GM18517 (cell line): ENCODE results near the gene NYAP1.
"Not testable (repeated sequence)": the region's sequence is repeated elsewhere in the genome, so short reads cannot be mapped to it uniquely, and the experiment has no call there.

Source experiments
- ATAC-seq: cut with Tn5 transposase; IDR thresholded peaks from one replicate; pipeline ENCODE4 v1.9.1; 2021; ENCODE audit warnings: mild to moderate bottlenecking, moderate library complexity; ENCODE audit not compliant: unreplicated experiment

NYAP1 gene

GRCh38 chr7:100481466-100481865 is 2.3 kb upstream of the NYAP1 start:
- ATAC-seq = no peak

GRCh38 chr7:100482728-100483089 is 1.0 kb upstream of the NYAP1 start:
- no peak for ATAC-seq

GRCh38 chr7:100483090-100483721 is 521 bp upstream of the NYAP1 start:
- no peak for ATAC-seq

DNA sequence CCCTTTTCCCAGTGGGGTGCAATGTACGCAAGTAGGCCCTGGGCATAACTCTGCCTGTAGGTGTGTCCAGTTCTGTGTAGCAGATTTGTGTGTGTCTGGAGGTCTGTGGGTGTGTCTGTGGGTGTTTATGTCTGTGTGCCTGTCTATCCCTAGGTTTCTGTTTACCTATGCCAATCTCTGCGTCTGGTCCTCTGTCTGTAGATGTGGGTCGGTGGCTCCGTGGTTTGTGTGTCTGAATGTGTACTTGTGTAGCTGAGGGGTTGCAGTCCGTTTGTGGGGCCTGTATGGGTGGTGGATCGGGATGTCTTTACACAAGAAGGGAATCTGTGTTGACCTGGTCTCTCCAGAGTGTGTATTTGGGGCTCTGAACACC is 932 bp downstream of the NYAP1 start:
- ATAC-seq = no peak

DNA sequence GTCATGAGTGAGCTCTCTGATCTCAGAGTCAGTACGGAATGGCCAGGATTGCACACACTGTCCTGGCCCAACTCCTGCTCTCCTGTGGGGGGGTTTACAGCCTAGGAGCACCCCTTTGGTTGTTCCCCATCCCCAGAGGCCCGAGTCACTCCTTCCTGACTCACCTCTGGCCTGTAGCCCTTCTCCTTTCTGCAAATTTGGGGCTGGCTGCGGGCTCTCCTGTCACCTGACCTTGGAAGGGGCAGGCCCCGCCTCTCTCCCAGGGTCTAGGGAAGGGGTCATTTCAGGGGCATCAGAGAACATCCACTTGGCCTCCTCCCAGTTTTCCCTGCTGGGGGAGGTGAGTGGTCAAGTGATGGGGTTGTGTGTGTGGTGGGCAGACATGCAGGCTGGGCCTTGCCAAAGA is 1.7 kb downstream of the NYAP1 start:
- no peak for ATAC-seq

DNA sequence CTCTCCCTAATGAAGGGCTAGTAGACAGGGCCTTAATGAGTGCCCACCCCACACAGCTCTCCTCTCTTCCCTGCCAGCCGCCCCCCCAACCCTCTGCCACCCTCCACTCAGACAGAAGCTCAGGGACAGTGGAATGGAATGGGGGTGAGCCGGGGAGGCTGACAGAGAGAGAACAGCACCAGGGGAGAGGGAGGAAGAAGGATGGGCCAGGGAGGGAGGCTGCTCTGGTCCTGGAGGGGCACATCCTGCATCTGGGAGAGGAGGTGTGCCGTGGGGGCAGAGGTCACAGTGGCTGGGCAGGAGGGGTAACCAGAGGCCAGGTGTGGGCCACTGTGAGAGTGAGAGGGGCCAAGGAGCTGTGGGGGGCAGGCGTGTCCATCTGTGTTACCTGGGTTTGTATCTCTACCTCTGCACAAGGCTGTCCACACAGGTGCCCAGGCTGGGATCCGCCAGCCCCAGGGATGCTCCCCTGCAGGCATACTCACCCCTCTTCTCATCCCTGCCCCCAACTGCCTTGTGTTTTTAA is 2.4 kb downstream of the NYAP1 start:
- no peak for ATAC-seq

- ATAC-seq = no peak
Measured at GRCh38 chr7:100486753-100487446, 3.2 kb downstream of the NYAP1 start.

DNA sequence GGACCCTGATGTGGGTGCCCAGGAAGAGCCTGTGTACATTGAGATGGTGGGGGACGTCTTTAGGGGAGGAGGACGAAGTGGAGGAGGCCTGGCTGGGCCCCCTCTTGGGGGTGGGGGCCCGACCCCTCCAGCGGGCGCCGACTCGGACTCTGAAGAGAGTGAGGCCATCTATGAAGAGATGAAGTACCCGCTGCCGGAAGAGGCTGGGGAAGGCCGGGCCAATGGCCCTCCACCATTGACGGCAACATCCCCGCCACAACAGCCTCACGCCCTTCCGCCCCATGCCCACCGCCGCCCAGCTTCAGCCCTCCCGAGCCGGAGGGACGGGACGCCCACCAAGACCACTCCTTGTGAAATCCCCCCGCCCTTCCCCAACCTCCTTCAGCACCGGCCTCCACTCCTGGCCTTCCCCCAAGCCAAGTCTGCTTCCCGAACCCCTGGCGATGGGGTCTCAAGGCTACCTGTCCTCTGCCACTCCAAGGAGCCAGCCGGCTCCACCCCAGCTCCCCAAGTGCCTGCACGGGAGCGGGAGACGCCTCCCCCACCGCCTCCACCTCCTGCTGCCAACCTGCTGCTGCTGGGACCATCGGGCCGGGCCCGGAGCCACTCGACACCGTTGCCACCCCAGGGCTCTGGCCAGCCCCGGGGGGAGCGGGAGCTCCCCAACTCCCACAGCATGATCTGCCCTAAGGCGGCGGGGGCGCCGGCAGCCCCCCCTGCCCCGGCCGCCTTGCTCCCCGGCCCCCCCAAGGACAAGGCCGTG is 4.8 kb downstream of the NYAP1 start:
- ATAC-seq = no peak

GRCh38 chr7:100489121-100489520 is 5.4 kb downstream of the NYAP1 start:
- ATAC-seq = no peak

GRCh38 chr7:100489824-100490223 is 6.1 kb downstream of the NYAP1 start:
- ATAC-seq = no peak

- no peak for ATAC-seq
Measured at GRCh38 chr7:100490483-100491191, 6.9 kb downstream of the NYAP1 start.

DNA sequence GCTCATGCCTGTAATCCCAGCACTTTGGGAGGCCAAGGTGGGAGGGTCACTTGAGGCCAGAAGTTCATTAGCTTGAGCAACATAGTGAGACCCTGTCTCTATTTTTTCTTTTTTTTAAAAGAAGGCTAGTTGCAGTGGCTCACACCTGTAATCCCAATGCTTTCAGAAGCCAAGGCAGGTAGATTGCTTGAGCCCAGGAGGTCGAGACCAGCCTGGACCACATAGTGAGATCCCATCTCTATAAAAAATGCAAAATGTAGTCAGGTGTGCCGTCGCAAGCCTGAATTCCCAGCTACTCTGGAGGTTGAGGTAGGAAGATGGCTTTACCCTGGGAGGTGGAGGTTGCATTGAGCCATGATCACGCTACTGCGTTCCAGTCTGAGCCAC is 7.5 kb downstream of the NYAP1 start:
- no peak for ATAC-seq

- no peak for ATAC-seq
Measured at GRCh38 chr7:100492738-100493475, 9.2 kb downstream of the NYAP1 start.

- ATAC-seq = no peak
Measured at GRCh38 chr7:100493476-100494264, 9.9 kb downstream of the NYAP1 start.

DNA sequence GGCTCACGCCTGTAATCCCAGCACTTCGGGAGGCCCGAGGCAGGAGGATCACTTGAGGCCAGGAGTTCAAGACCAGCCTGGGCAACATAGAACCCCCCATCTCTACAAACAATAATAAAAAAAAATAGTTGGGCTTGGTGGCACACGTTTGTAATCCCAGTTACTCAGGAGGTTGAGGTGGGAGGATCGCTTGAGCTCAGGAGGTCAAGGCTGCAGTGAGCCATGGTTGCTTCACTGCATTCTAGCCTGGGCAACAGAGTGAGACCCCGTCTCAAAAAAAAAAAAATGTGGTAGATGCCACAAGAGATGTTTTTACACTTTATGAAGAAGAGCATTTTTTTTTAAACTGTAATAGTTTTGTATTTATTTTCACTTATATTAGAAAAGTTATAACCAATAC is 12.8 kb downstream of the NYAP1 start:
- ATAC-seq = no peak

- ATAC-seq = not testable (repeated sequence)
Measured at GRCh38 chr7:100500743-100501142, 17.0 kb downstream of the NYAP1 start.

DNA sequence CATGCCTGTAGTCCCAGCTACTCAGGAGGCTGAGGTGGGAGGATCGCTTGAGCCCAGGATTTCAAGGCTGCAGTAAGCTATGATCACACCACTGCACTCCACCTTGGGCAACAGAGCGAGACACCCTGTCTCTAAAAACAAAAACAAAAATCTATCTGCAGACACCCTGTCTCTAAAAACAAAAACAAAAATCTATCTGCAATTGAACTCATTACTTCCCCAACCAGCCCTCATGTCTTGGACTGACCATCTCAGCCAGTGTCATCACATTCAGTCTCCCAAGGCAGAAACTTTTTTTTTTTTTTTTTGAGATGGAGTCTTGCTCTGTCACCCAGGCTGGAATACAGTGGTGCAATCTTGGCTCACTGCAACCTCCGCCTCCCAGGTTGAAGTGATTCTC is 20.3 kb downstream of the NYAP1 start:
- not testable (repeated sequence) for ATAC-seq

- ATAC-seq = no peak
Measured at GRCh38 chr7:100504887-100505611, 21.3 kb downstream of the NYAP1 start.

GRCh38 chr7:100506356-100506923 is 22.7 kb downstream of the NYAP1 start:
- no peak for ATAC-seq
